NCI-H146 (cell line): ENCODE results near the gene ZFYVE28.
A peak's percentile ranks its signal among the peaks of the same experiment; 100 is the strongest.
"Not testable (repeated sequence)": the region's sequence is repeated elsewhere in the genome, so short reads cannot be mapped to it uniquely, and the experiment has no call there.

Experiments
- DNase-seq: peaks from one replicate; lab custom pipeline; 2025; lab: John Stamatoyannopoulos, UW

Gene ZFYVE28

DNA sequence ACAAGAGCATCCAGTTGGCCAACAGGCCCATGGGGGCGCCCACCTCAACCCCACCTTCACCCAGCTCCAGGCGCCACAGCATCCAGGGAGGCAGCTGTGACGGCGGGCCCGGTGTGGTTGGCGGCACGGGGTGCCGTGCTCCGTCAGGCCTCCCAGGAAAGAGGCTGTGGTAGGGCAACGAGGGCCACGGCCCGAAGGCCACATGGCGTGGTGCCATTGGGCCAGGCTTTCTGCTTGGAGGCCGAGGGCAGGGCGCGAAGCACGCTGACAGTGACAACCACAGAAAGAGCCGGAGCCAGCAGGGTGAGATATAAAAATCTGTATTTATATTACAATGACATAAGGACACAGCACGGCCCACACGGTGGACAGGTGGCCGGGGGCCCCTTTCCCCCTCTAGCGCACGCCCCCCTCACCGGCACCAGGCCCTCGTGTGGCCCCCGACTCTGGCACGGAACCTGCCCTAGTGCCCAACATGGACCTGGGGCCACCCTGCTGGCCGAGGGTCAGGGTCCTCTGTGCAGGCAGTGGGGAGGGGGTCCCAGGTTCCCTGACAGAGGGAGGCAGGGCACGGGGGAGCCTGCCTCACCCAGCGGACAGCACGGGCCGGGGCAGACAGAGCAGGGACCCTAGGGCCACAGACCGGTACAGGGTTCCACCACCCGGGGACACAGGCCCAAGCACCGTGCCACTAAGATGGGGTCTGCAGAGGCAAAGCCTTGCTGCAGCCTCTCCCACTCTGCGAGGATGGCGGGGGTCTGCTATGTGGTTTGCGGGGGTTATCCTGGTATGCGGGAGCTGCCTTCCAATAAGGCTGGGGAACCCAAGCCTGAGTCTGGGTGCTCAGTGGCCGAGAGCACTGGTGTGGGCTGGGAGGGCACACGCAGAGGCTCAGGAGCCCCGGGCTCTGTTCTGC is 171.1 kb downstream of the ZFYVE28 start:
- no peak for DNase-seq

DNA sequence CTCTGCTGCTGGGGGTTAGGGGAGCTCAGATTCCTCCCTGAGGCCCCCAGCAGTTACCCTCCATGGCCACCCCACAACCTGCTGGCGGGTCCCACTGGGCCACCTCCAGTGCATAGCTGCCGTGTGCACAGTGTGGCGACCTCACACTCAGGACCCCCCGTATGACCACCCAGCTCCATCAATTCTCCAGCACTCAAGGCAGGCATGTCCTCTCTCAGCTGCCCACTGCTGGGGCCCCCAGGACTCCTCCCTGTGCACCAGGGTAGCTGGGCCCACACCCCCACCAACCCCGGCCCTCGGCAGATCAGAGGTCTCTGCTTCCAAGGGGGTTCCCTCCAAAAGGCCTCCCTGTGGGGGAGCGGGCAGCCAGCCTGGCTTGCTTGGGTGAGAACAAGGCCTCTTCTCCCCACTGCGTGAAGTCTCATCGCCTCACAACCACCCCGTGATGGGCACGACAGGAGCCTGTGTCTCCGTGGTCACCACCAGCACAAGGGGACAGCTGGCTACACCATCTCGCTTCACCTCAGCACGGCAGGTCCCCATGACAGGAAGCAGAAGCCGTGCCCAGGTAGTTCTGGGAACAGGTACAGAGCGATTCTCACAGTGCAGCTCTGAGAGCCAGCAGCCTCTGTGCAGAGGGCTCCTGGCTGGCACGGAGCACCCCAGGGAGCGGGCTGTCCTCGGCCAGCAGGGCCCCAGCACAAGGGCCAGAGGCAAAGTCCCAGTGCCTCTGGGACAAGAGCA is 171.9 kb downstream of the ZFYVE28 start:
- no peak for DNase-seq

DNA sequence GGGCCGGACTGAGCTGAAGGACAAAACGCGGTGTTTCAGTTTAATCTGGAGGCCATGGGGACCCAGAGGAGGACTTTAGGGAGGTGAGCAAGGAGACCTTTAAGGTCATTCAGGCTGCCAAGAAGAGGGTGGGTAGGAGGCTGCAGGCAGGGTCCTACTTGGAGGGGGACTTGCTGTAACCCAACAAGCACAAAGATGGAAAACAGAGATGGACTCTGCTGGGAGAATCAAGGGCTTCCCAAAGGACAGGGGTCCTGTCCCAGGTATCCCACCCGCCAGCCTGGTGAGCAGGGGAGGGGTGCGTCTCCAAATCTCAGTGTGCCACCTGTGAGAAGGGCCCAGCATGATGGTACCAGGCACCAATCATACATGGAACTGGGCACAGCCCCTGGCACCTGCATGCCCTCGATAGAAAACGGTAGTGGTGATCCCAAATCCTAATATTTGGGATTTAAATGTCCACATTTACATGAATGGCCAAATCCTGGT is 172.6 kb downstream of the ZFYVE28 start:
- DNase-seq, result no peak

DNA sequence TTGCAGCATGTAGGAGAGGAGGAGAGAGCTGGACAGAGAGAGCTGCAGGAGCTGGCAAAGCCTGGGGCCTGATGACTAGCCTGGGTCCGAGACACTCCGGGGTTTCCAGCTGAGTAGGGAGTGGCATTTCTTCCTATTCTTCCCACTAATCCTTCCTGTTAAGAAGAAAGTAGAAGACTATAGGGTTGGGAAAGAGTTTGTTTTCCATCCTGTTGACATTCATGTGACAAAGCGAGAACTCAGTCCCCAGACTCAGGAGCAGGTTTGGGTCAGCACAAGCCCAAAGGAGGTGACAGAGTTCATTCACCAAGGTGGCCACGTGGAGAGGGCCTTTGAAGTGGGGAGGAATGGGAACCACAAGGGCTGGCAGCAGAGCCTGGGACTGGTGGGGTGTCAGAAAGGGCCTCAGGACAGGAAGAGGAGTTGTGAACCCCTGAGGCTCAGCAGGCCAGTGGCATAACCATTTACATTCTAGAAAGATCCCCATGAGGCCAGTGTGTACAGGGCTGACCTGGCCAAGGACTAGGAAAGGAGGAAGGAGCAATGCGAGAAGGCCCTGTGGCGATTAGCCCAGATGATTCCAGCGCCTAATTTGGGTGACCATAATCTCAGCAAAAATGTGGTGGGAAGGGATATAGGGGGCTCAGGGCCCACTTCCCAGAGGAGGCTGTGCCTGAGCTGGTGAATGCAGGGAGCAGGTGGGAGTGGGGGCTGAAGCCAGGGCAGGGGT is 173.2 kb downstream of the ZFYVE28 start:
- DNase-seq, result no peak

DNA sequence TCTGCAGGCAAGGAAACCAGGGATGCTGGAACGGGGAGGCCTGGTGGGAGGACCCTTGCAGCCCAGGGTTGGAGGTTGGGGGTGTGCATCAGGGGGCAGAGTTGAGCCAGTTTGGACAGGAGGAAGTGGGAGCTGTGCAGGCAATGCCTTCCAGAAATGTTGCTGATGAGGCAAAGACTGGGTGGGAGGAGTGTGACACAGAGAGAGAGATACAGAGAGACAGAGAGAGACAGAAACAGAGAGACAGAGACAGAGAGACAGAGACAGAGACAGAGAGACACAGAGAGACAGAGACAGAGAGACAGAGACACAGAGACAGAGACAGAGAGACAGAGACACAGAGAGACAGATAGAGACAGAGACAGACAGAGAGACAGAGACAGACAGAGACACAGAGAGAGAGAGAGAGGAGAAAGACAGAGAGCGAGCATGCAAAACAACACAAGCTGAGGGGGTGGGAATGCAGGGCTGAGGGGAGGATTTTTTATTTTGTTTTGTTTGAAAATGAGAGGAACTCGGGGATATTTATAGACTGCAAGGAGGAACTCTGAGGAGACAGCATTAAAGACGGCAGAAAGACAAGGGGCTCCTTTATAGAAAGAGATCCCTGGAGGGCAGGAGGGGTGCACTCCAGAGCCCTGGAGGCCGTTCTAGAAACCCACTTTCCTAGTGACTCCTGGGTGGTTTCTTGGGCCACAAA is 174.6 kb downstream of the ZFYVE28 start:
- DNase-seq, result peak; percentile 15

DNA sequence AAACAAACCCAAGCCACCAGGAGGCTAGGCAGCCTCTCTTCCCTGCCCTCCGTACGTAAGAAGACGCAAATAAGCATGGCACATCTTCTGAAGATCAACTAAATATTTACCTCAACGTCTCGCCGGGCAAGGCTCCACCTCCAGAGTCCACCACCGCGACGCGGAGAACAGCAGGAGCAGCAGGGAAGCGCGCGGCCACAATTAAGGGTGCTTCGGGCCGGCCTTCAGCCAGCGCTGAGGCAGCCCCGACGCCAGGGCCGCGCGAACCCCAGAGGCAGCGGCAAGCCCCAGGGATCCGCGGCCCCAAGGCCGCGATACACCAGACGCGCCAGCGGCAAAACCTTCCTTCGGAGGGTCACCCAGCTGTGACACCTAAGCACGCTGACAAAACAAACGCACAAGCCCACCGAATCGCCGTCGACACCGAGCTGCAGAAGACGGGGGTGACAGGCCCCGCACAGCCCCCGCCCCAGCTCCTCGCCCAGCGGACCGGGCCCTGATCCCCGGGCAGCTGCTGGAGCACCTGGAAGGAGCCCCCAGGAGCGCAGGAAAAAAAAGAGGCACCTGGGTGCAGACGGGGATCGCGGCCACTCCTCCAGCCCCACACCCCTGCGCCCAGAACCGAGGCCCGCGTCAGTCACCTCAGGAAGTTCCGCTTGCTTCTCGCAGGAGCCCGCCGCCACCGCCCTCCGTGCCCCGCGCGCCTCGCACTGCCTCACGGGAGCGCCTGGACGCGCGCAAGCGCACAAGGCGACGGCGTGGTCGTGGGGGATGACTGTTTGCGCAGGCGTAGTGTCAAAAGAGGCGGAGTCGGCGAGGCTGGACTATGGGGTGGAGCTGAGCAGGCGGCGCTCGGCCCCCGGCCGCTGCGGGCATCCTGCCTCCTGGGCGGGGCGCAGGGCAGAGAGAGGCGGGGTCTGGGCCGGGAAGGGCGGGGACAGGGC is 176.8 kb downstream of the ZFYVE28 start, which contains the start of the genes HAUS3 and POLN:
Gene HAUS3 (minus strand): TSS at position 712 of the 944 bp plus-strand sequence. CDS start 1,175 bp downstream, outside the sequence.
Gene POLN (minus strand): TSS at position 712 of the 944 bp plus-strand sequence. CDS start 12,890 bp downstream, outside the sequence.
- DNase-seq, result peak; percentile 97

DNA sequence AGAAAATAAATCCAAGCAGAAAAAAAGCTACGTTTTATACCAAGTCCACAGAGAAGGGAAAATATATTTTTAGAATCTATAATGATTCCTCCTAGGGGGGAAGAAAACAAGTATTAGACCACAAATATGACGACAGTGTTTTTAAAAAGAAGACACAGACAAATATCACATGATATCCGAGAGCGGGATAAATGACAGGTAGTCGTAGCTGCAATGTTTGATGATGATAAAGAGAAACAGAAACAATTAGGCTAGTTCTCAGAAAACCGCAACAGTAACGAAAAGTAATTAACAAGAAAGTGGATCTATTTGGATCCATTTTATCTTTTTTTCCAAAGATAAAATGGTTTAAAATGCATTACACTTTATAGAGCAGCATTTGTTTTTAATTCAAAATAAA is 177.4 kb downstream of the ZFYVE28 start:
- DNase-seq, result no peak

DNA sequence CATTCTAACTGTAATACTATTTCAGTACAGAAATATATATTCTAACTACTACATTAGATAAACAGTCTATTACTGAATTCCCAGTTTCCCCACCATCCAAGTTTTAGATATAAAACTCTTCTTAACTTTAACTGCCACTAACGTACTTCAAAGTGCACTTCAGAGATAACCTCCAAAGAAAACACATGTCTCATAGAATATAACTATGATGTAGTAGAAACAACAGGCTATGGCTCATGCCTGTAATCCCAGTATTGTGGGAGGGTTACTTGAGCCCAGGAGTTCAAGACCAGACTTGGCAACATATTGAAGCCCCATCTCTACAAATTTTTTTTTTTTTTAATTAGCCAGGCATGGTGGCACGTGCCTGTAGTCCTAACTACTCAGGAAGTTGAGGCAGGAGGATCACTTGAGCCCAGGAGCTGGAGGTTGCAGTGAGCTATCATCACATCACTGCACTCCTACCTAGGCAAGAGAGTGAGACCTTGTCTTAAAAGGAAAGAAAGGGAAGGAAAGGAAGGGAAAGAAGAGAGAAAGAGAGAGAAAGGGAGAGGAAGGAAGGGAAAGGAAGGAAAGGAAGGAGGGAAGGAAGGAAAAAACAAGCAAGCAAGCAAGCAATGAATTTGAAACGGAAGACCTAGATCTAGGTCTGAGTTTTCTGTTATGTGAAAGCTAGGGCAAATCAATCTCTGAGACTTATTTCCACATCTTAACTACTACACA is 181.3 kb downstream of the ZFYVE28 start:
- DNase-seq, result no peak

DNA sequence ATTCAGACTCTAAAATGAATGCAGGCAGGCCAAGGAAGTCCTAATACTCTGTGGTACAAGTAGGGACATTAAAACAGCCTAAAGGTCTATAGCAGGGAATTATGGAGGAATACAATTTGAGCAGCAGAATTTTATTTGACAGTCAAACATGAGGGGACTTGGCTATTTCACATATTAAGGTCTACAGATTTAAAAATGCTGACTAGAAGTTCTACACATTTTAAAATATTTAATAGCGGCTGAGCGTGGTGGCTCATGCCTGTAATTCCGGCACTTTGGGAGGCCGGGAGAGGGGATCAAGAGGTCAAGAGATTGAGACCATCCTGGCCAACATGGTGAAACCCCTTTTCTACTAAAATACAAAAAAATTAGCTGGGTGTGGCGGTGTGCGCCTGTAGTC is 187.4 kb downstream of the ZFYVE28 start:
- DNase-seq, result no peak

DNA sequence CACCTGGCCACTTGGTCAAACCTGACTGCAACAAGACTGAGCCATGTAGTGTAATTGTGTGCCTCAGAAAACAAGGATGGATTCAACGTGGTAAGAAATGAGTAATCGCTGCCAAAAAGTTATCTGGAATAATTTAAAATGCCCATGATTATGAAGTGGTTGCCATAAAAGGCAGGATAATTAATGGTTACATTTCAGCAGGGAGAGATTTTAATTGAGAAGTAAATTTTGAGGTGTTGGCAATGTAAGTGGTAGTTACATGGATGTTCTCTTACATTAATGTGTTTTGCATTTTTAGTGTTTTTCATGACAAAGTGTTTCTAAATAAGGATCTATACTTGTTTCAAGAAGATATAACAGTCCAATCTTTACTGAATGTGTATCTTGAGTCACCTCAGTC is 192.2 kb downstream of the ZFYVE28 start:
- DNase-seq, result no peak

DNA sequence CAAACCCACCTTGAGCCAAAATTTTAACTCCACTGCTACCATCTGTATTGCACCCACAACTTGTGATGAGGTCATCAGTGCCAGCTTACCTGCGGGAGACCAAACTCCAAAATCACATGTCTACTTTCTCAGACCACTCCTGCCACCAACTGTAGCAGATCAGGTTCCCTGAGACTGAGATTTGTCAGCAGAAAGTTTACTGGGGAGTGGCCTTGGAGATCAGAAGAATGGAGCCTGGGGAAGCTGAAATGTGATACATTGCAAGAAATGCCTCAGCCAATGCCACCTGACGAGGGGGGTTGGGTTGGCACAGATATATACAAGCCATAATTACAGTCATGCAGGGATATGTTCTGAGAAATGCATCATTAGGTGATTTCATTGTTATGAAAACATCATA is 195.6 kb downstream of the ZFYVE28 start:
- no peak for DNase-seq

DNA sequence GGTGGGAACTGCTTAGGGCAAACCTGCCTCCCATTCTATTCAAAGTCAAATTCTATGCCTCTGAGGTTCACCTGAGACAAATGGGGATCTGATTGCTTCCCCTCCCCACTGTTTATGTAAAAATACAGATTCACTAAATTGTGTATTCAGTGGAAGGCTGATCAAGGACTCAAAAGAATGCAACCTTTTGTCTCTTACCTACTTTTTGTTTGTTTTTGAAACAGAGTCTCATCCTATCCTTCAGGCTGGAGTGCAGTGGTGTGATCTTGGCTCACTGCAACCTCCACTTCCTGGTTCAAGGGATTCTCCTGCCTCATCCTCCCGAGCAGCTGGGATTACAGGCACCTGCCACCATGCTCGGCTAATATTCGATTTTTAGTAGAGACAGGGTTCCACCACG is 197.1 kb downstream of the ZFYVE28 start:
- not testable (repeated sequence) for DNase-seq

DNA sequence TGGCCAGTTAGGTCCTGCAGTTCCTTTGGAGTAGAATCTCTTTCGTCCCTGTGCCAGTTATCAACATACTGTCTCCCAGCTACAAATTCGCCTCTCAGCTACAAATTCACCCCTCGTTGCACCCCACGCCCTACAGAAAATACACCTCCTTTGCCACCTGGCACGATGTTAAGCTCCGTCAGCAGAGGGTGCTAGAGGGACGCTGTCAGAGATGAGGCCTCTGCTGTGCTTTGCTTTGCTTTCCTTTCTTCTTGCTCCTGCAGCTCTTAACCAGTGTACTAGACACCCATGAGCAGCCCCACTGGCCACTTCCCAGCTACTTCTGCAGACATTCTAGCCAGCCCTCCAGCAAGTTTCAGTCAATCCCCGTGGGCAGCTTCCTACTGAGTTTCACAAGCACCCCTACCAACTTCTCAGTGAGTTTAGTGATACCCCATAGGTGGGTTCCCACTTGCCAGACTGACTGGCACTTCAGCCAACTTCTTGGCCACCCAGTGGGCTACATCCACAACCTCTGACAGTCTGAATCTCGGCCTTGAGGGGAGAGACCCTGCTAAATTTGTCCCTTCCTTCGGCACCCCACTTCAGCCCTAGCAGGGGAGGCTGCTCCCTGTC is 198.3 kb downstream of the ZFYVE28 start:
- DNase-seq, result peak; percentile 68
